H9 (cell line): ENCODE results near the gene KIF5C. TPM values are rescaled to one million over a fixed set of nuclear protein-coding genes. Genes with fewer than 3 reads are reported as not detected.

Source experiments
- DNase-seq: peaks from one replicate; pipeline ENCODE4 v3.0.0-alpha.2; 2017
- H2AFZ ChIP-seq: one replicate; pipeline ENCODE4 v1.6.1; 2013; ENCODE audit warnings: mild to moderate bottlenecking, low read length, control low read depth, moderate library complexity
- H2AK5ac ChIP-seq: 2 replicates; pipeline ENCODE4 v1.6.1; 2013; ENCODE audit warnings: low read length, control low read depth, mixed read lengths; ENCODE audit not compliant: insufficient read length
- H2BK120ac ChIP-seq: one replicate; pipeline ENCODE4 v1.6.1; 2013; ENCODE audit warnings: low read depth, mild to moderate bottlenecking, low read length, control low read depth, inconsistent platforms; ENCODE audit not compliant: poor library complexity, severe bottlenecking
- H2BK12ac ChIP-seq: 2 replicates; pipeline ENCODE4 v1.6.1; 2013; ENCODE audit warnings: low read length, control low read depth, mixed read lengths, low read depth; ENCODE audit not compliant: insufficient read length
- H2BK15ac ChIP-seq: 2 replicates; pipeline ENCODE4 v1.6.1; 2013; ENCODE audit warnings: low read depth, low read length, control low read depth
- H2BK20ac ChIP-seq: one replicate; pipeline ENCODE4 v1.6.1; 2013; ENCODE audit warnings: low read depth, mild to moderate bottlenecking, low read length, control low read depth, inconsistent platforms; ENCODE audit not compliant: poor library complexity, severe bottlenecking
- H2BK5ac ChIP-seq: 2 replicates; pipeline ENCODE4 v1.6.1; 2013; ENCODE audit warnings: low read length, control low read depth, mixed read lengths; ENCODE audit not compliant: insufficient read length
- H3K14ac ChIP-seq: 2 replicates; pipeline ENCODE4 v1.6.1; 2013; ENCODE audit warnings: low read length, control low read depth; ENCODE audit not compliant: insufficient read depth
- H3K18ac ChIP-seq: 2 replicates; pipeline ENCODE4 v1.6.1; 2013; ENCODE audit warnings: low read depth, mild to moderate bottlenecking, mixed read lengths, low read length, control low read depth; ENCODE audit not compliant: insufficient read length
- H3K23ac ChIP-seq: 2 replicates; pipeline ENCODE4 v1.6.1; 2013; ENCODE audit warnings: low read length, control low read depth, mixed read lengths, low read depth; ENCODE audit not compliant: insufficient read length
- H3K23me2 ChIP-seq: 2 replicates; pipeline ENCODE4 v1.6.1; 2013; ENCODE audit warnings: low read depth, mild to moderate bottlenecking, mixed read lengths, low read length, control low read depth; ENCODE audit not compliant: insufficient read length, poor library complexity, severe bottlenecking
- H3K27ac ChIP-seq: 2 replicates; pipeline ENCODE4 v1.5.1; 2013; ENCODE audit warnings: low read length, control low read depth, mixed read lengths, low read depth; ENCODE audit not compliant: insufficient read length
- H3K27me3 ChIP-seq: 2 replicates; pipeline ENCODE4 v1.6.1; 2013; ENCODE audit warnings: low read length, control low read depth, inconsistent platforms; ENCODE audit not compliant: insufficient read depth
- H3K4ac ChIP-seq: 2 replicates; pipeline ENCODE4 v1.6.1; 2013; ENCODE audit warnings: low read depth, mild to moderate bottlenecking, control low read depth, inconsistent platforms, low read length, moderate library complexity
- H3K4me1 ChIP-seq: 2 replicates; pipeline ENCODE4 v1.6.1; 2013; ENCODE audit warnings: low read length, control low read depth, inconsistent platforms; ENCODE audit not compliant: insufficient read depth
- H3K4me2 ChIP-seq: 2 replicates; pipeline ENCODE4 v1.6.1; 2013; ENCODE audit warnings: low read length, control low read depth, mixed read lengths; ENCODE audit not compliant: insufficient read length, insufficient read depth
- H3K56ac ChIP-seq: 2 replicates; pipeline ENCODE4 v1.6.1; 2013; ENCODE audit warnings: low read depth, mild to moderate bottlenecking, mixed read lengths, low read length, control low read depth; ENCODE audit not compliant: insufficient read length
- H3K79me1 ChIP-seq: 2 replicates; pipeline ENCODE4 v1.6.1; 2013; ENCODE audit warnings: low read depth, mild to moderate bottlenecking, moderate library complexity, low read length, control low read depth, inconsistent platforms; ENCODE audit not compliant: insufficient read depth, poor library complexity, severe bottlenecking
- H3K79me2 ChIP-seq: 2 replicates; pipeline ENCODE4 v1.6.1; 2013; ENCODE audit warnings: low read length, control low read depth, inconsistent platforms; ENCODE audit not compliant: insufficient read depth
- H3K9ac ChIP-seq: 2 replicates; pipeline ENCODE4 v1.6.1; 2013; ENCODE audit warnings: low read length, control low read depth, mixed read lengths; ENCODE audit not compliant: insufficient read length; ENCODE audit errors: extremely low read depth
- H3K9me3 ChIP-seq: one replicate; pipeline ENCODE4 v1.6.1; 2013; ENCODE audit warnings: low read depth, low read length, inconsistent platforms; ENCODE audit not compliant: control insufficient read depth
- H3T11ph ChIP-seq: one replicate; pipeline ENCODE4 v1.6.1; 2013; ENCODE audit warnings: mild to moderate bottlenecking, low read length, control low read depth, inconsistent platforms
- H4K20me1 ChIP-seq: one replicate; pipeline ENCODE4 v1.6.1; 2013; ENCODE audit not compliant: control insufficient read depth, insufficient read length, insufficient read depth
- H4K5ac ChIP-seq: 2 replicates; pipeline ENCODE4 v1.6.1; 2013; ENCODE audit warnings: low read depth, mild to moderate bottlenecking, mixed read lengths, low read length, control low read depth; ENCODE audit not compliant: insufficient read length
- H4K8ac ChIP-seq: replicated peaks from 2 replicates; pipeline ENCODE4 v1.6.1; 2013; ENCODE audit warnings: low read length, control low read depth, mixed read lengths, low read depth; ENCODE audit not compliant: insufficient read length
- H4K91ac ChIP-seq: 2 replicates; pipeline ENCODE4 v1.6.1; 2013; ENCODE audit warnings: low read depth, mild to moderate bottlenecking, moderate library complexity, mixed read lengths, low read length, control low read depth; ENCODE audit not compliant: insufficient read length
- H3K27ac Mint-ChIP-seq, 3 experiments: 2 replicates in 2 of 3; 3 replicates in 1 of 3; pipeline ENCODE4 v1.8.0; 2020 to 2021; ENCODE audit warnings: mixed read lengths in 3 of 3, mild to moderate bottlenecking in 1 of 3, moderate library complexity in 1 of 3
- H3K27me3 Mint-ChIP-seq: 2 replicates; pipeline ENCODE4 v1.8.0; 2021; ENCODE audit warnings: low read depth, mild to moderate bottlenecking, moderate library complexity, mixed read lengths
- H3K36me3 Mint-ChIP-seq, 3 experiments: 2 replicates in 2 of 3; 3 replicates in 1 of 3; pipeline ENCODE4 v1.8.0; 2020 to 2021; ENCODE audit warnings: low read depth in 3 of 3, mixed read lengths in 3 of 3; ENCODE audit not compliant: insufficient read depth in 1 of 3
- H3K4me1 Mint-ChIP-seq, 2 experiments: 2 replicates each; pipeline ENCODE4 v1.8.0; 2020; ENCODE audit warnings: mixed read lengths in 2 of 2
- H3K4me3 Mint-ChIP-seq, 2 experiments: 2 replicates in 1 of 2; 3 replicates in 1 of 2; pipeline ENCODE4 v1.8.0; 2020 to 2021; ENCODE audit warnings: mild to moderate bottlenecking in 2 of 2, mixed read lengths in 2 of 2, moderate library complexity in 1 of 2
- H3K9me3 Mint-ChIP-seq, 2 experiments: 2 replicates in 1 of 2; 3 replicates in 1 of 2; pipeline ENCODE4 v1.8.0; 2020; ENCODE audit warnings: mild to moderate bottlenecking in 2 of 2, mixed read lengths in 2 of 2, moderate library complexity in 1 of 2
- WGBS: extraction: QIAGEN DNeasy Blood & Tissue Kit; methylation state at CpG from one replicate; pipeline ENCODE4 v1.1.7; 2013; ENCODE audit warnings: missing lambda C conversion rate, low lambda C conversion rate, mixed read lengths; ENCODE audit not compliant: insufficient read length; ENCODE audit errors: extremely low coverage; 5-methylcytosine and 5-hydroxymethylcytosine counted together
- total RNA-seq: library from RNA; stranded (reverse); gene quantifications from 2 replicates; pipeline ENCODE4 v1.2.1, GENCODE V29; 2021
- TF ChIP-seq, protein P1 (sequence below): fragments of 200-600 bp; sonication (generic); conservative IDR thresholded peaks from 3 replicates; pipeline ENCODE4 v1.8.0; 2021; ENCODE audit warnings: antibody characterized with exemption, mild to moderate bottlenecking

The KIF5C gene
- total RNA-seq, 1 experiment from 2014 or later, result 52.9 TPM

DNA sequence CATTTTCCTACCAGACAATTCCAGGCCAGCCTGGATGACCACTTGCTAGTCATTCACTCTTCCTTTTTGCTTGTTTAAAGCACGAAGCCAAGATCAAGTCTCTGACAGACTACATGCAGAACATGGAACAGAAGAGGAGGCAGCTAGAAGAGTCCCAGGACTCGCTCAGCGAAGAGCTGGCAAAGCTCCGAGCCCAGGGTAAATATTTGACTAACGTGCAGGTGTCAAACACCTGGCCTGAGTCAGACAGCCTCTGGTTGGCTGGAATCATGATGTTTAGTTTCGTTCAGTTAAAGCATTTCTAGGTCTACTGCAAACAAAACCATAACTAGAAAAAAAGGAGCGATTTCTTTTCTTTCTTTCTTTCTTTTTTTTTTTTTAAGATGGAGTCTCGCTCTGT, 119.3 kb downstream of the KIF5C start:
- no peak overlapping the region for H2AFZ ChIP-seq
- H3K4me1 Mint-ChIP-seq, result peaks cover 24% of the 10 kb centered on the region in 2 experiments
- no peak overlapping the region for H3K9ac ChIP-seq
- no peak overlapping the region for H4K8ac ChIP-seq
- no peak overlapping the region for H3K4me2 ChIP-seq
- H3K9me3 Mint-ChIP-seq, result no peaks in the 10 kb centered on the region
- H3K9me3 ChIP-seq, result no peaks in the 10 kb centered on the region
- no peak overlapping the region for H3K18ac ChIP-seq
- no peaks in the 10 kb centered on the region for H4K20me1 ChIP-seq
- H3K4me3 Mint-ChIP-seq, result no peak overlapping the region
- peaks cover 1% of the 10 kb centered on the region for H3K23me2 ChIP-seq
- H3K27me3 Mint-ChIP-seq, result no peaks in the 10 kb centered on the region
- H2BK5ac ChIP-seq, result no peak overlapping the region
- peaks cover 35 to 58% (median 53%) of the 10 kb centered on the region in 3 experiments for H3K36me3 Mint-ChIP-seq
- no peak overlapping the region for H2BK15ac ChIP-seq
- H2BK120ac ChIP-seq, result no peak overlapping the region
- H2AK5ac ChIP-seq, result no peak overlapping the region
- no peak overlapping the region for H3K4ac ChIP-seq
- H3T11ph ChIP-seq, result no peak overlapping the region
- H3K56ac ChIP-seq, result no peak overlapping the region
- DNase-seq, result no peak
- no peak overlapping the region for H3K27ac ChIP-seq
- no peak overlapping the region for H3K14ac ChIP-seq
- H3K79me2 ChIP-seq, result no peaks in the 10 kb centered on the region
- H3K27ac Mint-ChIP-seq, result no peak overlapping the region
- H3K23ac ChIP-seq, result no peak overlapping the region
- no peaks in the 10 kb centered on the region for H3K27me3 ChIP-seq
- peaks cover 3% of the 10 kb centered on the region; the same call in 1 of the 2 replicates for H3K4me1 ChIP-seq
- H4K5ac ChIP-seq, result no peak overlapping the region
- H3K79me1 ChIP-seq, result no peaks in the 10 kb centered on the region
- no CpG with 5 or more reads among the region's 8 CpGs for WGBS
- no peak overlapping the region for H2BK20ac ChIP-seq
- no peak overlapping the region for H2BK12ac ChIP-seq
- no peak overlapping the region for H4K91ac ChIP-seq
- TF ChIP-seq, protein P1, sequence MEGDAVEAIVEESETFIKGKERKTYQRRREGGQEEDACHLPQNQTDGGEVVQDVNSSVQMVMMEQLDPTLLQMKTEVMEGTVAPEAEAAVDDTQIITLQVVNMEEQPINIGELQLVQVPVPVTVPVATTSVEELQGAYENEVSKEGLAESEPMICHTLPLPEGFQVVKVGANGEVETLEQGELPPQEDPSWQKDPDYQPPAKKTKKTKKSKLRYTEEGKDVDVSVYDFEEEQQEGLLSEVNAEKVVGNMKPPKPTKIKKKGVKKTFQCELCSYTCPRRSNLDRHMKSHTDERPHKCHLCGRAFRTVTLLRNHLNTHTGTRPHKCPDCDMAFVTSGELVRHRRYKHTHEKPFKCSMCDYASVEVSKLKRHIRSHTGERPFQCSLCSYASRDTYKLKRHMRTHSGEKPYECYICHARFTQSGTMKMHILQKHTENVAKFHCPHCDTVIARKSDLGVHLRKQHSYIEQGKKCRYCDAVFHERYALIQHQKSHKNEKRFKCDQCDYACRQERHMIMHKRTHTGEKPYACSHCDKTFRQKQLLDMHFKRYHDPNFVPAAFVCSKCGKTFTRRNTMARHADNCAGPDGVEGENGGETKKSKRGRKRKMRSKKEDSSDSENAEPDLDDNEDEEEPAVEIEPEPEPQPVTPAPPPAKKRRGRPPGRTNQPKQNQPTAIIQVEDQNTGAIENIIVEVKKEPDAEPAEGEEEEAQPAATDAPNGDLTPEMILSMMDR, result no peak
